ENCODE results near the gene MT1F.

Gene MT1F

DNA sequence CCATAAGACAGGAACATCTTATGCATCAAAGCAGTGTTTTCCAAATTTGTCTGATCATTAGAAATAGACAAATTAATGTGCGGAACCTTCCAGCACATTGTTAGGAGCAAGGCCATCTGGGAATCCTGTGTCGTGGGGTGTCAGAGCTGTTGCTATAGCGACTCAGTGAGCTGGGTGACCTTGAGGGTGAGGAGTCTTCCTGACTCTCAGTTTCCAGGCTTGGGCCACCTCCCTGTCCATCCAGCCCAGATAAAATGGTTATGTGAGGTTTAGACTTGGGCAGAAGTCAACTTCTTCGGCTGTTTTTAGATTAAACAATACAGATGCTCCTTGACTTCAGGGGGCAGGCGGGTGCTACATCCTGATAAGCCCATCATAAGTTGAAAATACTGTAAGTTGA is 45.1 kb downstream of the MT1F start:
- no peak for DNase-seq
